A549 (cell line): ENCODE results near the gene MACROD1.

Experiments
- CBX2 ChIP-seq: fragments of 200-600 bp; sonication (generic); IDR thresholded peaks from 2 replicates; pipeline ENCODE4 v1.6.1; 2016; ENCODE audit warnings: low read depth, mild to moderate bottlenecking, borderline replicate concordance
- CTCF ChIP-seq: fragments of >200 bp; sonication (Bioruptor Twin); formaldehyde crosslinking; IDR thresholded peaks from 3 replicates; pipeline ENCODE4 v1.5.1; 2016
- MAFK ChIP-seq: fragments of 450-650 bp; IDR thresholded peaks from 2 replicates; pipeline ENCODE4 v1.6.1; 2014; ENCODE audit not compliant: partially characterized antibody
- NPAS2 ChIP-seq: fragments of 250-450 bp; sonication (Bioruptor Pico); IDR thresholded peaks from 2 replicates; pipeline ENCODE4 v1.8.0; 2022; ENCODE audit warnings: mild to moderate bottlenecking, moderate library complexity, borderline replicate concordance
- POLR2A ChIP-seq: IDR thresholded peaks from 2 replicates; pipeline ENCODE4 v1.6.1; 2012; ENCODE audit warnings: mild to moderate bottlenecking, low read length
- ZNF302 ChIP-seq: fragments of 250-450 bp; sonication (Bioruptor Pico); IDR thresholded peaks from 2 replicates; pipeline ENCODE4 v1.9.0; 2021; ENCODE audit warnings: inconsistent platforms, mild to moderate bottlenecking, moderate library complexity

GRCh38 chr11:64204464-64204989, 38.6 kb upstream of the MACROD1 start:
- no peak for TF ChIP-seq NPAS2 (CRISPR knock-in tag)
- TF ChIP-seq CTCF: peak; percentile 77
- no peak for TF ChIP-seq MAFK
- no peak for TF ChIP-seq CBX2
- no peak for TF ChIP-seq ZNF302 (CRISPR knock-in tag)
- TF ChIP-seq POLR2A: no peak
